Colonic mucosa (tissue), 4 donors: Measurements from ENCODE around the gene UPK3A. TPM values are rescaled to one million over a fixed set of nuclear protein-coding genes. Genes with fewer than 3 reads are reported as not detected.

Source experiments
- DNase-seq: peaks from one replicate; pipeline ENCODE4 v3.0.0-alpha.2; 2020
- H3K27ac ChIP-seq: fragments of 200-600 bp; one replicate; pipeline ENCODE4 v1.8.0; 2021
- H3K27me3 ChIP-seq: fragments of 200-600 bp; one replicate; pipeline ENCODE4 v1.8.0; 2021
- H3K36me3 ChIP-seq: fragments of 200-600 bp; one replicate; pipeline ENCODE4 v1.8.0; 2021
- H3K4me1 ChIP-seq: fragments of 200-600 bp; one replicate; pipeline ENCODE4 v1.8.0; 2021; ENCODE audit warnings: mild to moderate bottlenecking
- H3K4me3 ChIP-seq: fragments of 200-600 bp; one replicate; pipeline ENCODE4 v1.8.0; 2021
- H3K9ac ChIP-seq, 2 donors: one replicate each; pipeline ENCODE4 v1.7.0; 2013; ENCODE audit warnings: control low read depth in 2 of 2, low read depth in 2 of 2, low read length in 2 of 2
- H3K9me3 ChIP-seq: fragments of 200-600 bp; one replicate; pipeline ENCODE4 v1.8.0; 2021
- intact Hi-C: fragments of 100-400 bp; cut with DNase I; formaldehyde crosslinking; loops from one replicate; pipeline ENCODE4 v1.14.1; 2022
- total RNA-seq, 2 donors: library from RNA; stranded (reverse); fragmentation: NEBNext Ultra II Directional in 1 of 2; extraction: Animal tissue kit (Norgen Biotek cat#: 25700) in 1 of 2; gene quantifications; one replicate each; pipeline ENCODE4 v1.2.1, GENCODE V29; 2021
- TF ChIP-seq, protein P1 (sequence below): fragments of 200-600 bp; IDR thresholded peaks from one replicate; pipeline ENCODE4 v1.8.0; 2022; ENCODE audit warnings: antibody characterized with exemption, mild to moderate bottlenecking
- donor health status: healthy.
- donor health status: DM: no; HTN: no; CAD: no.
- donor health status: DM: no; HTN: no; CAD: no.

UPK3A gene
- total RNA-seq: 1 to 10 TPM in 1 of 2 donors, under 1 TPM in 1; 0.32 to 3.6 TPM

DNA sequence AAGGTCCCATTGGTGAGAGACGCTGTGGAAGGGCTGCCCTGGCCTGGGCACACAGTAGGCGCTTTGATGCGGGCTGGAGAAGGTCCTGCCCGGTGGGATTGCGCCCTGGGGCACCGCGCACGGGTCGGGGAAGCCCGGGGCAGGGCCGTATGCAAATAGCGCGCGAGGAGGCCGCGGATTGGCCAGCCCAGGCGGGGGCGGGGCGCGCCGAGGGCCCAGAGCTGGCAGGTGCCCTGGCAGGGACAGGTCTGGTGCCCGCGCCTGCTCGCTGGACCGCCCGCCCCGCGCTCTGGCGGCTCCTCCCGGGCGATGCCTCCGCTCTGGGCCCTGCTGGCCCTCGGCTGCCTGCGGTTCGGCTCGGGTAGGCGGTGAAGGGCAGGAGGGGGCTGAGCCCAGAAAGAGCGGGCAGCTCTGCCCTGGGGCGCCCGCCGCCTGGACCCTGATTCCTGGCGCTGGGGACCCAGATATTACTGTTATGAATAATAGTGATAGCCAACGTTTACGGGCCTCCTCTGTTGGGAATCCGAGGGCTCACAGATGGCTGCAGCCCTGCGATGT is at the start of gene UPK3A:
TSS of gene UPK3A (plus strand) at position 245 of the 558 bp plus-strand sequence. CDS start at position 310, 65 bp downstream.
- Histone ChIP-seq H3K27ac (no peak within 1 kb of the TSS), H3K27me3 (no peaks in the 10 kb centered on the region), H3K4me3 (peak within 1 kb of the TSS; percentile 16), H3K4me1 (no peaks in the 10 kb centered on the region), H3K36me3 (no peaks in the 10 kb centered on the region), H3K9me3 (no peaks in the 10 kb centered on the region), H3K9ac (peak within 1 kb of the TSS in 1 of 2 donors; percentile 51)
- intact Hi-C loops: no loop called here
- TF ChIP-seq, protein P1, sequence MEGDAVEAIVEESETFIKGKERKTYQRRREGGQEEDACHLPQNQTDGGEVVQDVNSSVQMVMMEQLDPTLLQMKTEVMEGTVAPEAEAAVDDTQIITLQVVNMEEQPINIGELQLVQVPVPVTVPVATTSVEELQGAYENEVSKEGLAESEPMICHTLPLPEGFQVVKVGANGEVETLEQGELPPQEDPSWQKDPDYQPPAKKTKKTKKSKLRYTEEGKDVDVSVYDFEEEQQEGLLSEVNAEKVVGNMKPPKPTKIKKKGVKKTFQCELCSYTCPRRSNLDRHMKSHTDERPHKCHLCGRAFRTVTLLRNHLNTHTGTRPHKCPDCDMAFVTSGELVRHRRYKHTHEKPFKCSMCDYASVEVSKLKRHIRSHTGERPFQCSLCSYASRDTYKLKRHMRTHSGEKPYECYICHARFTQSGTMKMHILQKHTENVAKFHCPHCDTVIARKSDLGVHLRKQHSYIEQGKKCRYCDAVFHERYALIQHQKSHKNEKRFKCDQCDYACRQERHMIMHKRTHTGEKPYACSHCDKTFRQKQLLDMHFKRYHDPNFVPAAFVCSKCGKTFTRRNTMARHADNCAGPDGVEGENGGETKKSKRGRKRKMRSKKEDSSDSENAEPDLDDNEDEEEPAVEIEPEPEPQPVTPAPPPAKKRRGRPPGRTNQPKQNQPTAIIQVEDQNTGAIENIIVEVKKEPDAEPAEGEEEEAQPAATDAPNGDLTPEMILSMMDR: no peak
- DNase-seq: peak; percentile 87

DNA sequence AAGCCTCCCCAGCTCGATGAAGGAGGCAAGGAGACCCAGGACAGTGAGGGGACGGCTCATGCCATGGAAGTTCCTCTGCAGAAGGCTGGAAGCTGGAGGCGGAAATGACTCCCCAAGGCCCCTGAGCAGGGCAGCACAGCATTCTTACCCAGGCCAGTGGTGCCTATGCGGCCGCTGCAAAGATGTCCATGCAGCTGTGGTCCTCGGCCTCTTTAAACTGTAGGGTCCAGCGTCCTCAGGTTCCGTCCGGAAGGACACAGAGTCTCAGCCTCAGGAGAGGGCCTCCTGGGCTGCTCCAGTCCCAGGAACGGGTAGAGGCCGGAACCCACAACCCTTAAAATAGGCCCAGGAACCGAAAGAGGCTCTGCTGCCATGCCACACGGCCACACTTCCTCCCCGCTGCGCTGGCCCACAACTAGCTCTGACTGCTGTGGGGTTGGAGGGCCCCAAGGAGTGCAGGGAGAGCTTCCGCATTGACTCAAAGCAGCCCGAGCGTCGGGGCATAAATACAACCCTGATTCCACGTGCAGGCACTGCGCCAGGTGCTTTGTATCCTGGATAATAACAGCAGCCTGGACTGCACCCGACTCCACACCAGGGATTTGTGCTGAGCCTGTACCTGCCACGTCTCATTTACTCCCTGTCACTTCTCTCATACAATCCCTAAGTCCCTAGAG is 49.5 kb upstream of the UPK3A start:
- intact Hi-C loops: no loop called here
- H3K9ac ChIP-seq: no peak overlapping the region
- TF ChIP-seq, protein P1: no peak
- no peak overlapping the region for H3K27ac ChIP-seq
- H3K27me3 ChIP-seq: no peaks in the 10 kb centered on the region
- DNase-seq: no peak
- no peaks in the 10 kb centered on the region for H3K9me3 ChIP-seq
- no peak overlapping the region for H3K4me3 ChIP-seq
- no peaks in the 10 kb centered on the region for H3K36me3 ChIP-seq
- no peaks in the 10 kb centered on the region for H3K4me1 ChIP-seq

DNA sequence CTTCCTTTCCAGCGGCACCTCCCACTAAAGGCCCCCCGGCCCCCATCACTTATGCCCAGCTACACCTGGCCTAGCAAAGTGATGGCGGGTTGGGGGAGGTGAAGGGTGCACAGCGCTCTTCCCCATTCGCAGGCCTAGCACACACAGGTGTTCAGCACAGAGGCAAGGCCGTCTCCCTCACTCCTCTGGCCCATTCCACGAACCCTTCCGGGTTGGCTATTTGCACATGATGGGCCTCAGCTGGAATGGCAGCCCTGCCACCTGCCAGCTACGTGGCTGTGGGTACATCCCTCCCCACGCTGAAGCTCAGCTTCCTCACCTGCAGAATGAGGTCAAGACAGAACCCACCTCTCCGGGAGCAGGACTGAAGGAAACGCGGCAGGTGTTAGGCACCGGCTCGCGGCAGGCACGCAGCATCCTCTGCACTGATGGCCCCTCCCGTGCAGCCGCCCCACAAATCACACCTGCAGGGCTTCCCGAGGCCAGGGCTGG is 48.9 kb upstream of the UPK3A start:
- intact Hi-C loops: no loop called here

DNA sequence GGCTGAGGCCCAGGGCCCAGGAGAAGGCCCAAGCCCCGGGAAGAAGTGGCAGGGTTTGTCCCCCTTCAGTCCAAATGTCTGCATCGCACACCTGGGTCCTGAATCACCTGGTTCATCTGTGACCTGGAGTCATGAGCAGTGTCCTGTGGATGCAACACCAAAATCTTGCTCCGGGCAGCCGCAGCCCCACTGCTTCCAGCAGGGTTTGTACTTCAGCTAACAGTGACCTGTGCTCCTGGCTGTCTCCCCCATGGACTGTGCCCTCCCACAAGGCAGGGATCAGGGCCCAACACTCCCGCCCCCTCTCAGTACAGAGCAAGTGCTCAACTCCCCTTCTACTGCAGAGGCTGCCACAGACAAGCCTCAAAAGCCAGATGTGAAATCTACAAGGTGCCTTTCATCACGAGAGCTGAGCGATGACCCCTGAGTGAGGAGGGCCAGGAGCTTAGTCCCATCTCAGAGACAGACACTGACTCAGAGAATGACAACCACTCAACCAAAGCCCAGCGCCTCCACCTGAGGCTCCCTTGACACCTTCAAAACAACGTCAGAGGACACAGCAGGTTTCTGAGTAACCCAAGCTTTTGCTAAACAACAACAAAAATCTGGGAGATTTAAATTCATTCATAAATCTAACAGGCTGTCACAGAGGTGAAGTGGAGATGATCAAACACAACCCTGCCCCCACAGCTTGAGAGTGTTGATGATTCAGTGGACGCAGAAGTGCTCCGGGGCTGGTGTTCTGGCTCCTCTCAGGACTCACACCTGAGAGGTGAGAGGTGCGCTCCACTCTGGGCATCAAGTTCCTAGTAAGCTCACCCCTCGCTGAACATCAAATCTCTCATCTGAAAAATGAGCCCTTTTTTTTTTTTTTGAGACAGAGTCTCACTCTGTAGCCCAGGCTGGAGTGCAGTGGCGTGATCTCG is 47.4 kb upstream of the UPK3A start:
- Histone ChIP-seq H3K27me3 (no peaks in the 10 kb centered on the region), H3K4me3 (no peak overlapping the region), H3K9ac (no peak overlapping the region), H3K27ac (no peak overlapping the region), H3K36me3 (no peaks in the 10 kb centered on the region), H3K9me3 (no peaks in the 10 kb centered on the region), H3K4me1 (no peaks in the 10 kb centered on the region)
- TF ChIP-seq, protein P1: no peak
- intact Hi-C loops: no loop called here
- DNase-seq: no peak

More for the DNA sequence above, 48.9 kb upstream of the UPK3A start:
- Histone ChIP-seq H3K4me1 (no peaks in the 10 kb centered on the region), H3K36me3 (no peaks in the 10 kb centered on the region), H3K27ac (no peak overlapping the region), H3K27me3 (no peaks in the 10 kb centered on the region), H3K4me3 (no peak overlapping the region), H3K9me3 (no peaks in the 10 kb centered on the region), H3K9ac (no peak overlapping the region)
- no peak for DNase-seq
- TF ChIP-seq, protein P1: no peak
